Measurements from ENCODE around the gene MYH11.

DNA sequence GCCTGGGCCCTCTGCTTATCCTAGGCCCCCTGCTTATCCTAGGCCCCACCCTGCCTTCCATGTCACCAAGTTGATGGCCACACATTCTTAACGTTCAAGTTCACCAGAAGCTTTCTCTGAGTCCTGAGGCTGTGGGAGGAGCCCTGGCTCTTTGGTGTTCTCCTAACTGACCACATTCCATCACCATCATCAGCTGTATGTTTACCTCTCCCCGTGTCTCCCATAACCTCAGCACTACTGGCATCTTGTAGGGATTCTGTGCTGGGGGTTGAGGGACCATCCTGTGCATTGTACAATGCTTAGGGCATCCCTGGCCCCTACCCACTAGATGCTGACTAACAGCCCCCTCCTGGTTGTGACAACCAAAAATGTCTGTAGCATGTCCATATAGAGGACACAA lies 107.5 kb downstream of the MYH11 start:
- TF ChIP-seq GATA2 (IDR thresholded peaks at IDR 0.05; ENCODE audit: low read depth, low read length) = no peak
- TF ChIP-seq GATA3 (IDR thresholded peaks at IDR 0.05; ENCODE audit: low read depth, low read length) = no peak

Data from SH-SY5Y (cell line).